Smooth muscle cell (in vitro differentiated cells): Measurements from ENCODE around the gene SLX9. TPM values are rescaled to one million over a fixed set of nuclear protein-coding genes. Genes with fewer than 3 reads are reported as not detected.
A peak's percentile ranks its signal among the peaks of the same experiment; 100 is the strongest.

Source experiments
- DNase-seq: peaks from one replicate; lab custom pipeline; 2025; ENCODE audit not compliant: unreplicated experiment; lab: John Stamatoyannopoulos, UW
- H2AFZ ChIP-seq: fragments of 200-600 bp; sonication (generic); 2 replicates; pipeline ENCODE4 v1.6.0; 2016; ENCODE audit warnings: antibody characterized with exemption, low read depth, mild to moderate bottlenecking
- H3F3A ChIP-seq: fragments of 200-600 bp; sonication (generic); 2 replicates; pipeline ENCODE4 v1.6.0; 2017; ENCODE audit warnings: antibody characterized with exemption, low read depth
- H3K27ac ChIP-seq: fragments of 200-600 bp; sonication (generic); 2 replicates; pipeline ENCODE4 v1.5.1; 2016; ENCODE audit warnings: low read depth, mild to moderate bottlenecking
- H3K27me3 ChIP-seq: fragments of 200-600 bp; sonication (generic); 2 replicates; pipeline ENCODE4 v1.6.1; 2016; ENCODE audit warnings: low read depth, mild to moderate bottlenecking
- H3K36me3 ChIP-seq: fragments of 200-600 bp; sonication (generic); 2 replicates; pipeline ENCODE4 v1.5.1; 2016; ENCODE audit warnings: low read depth
- H3K4me1 ChIP-seq: fragments of 200-600 bp; sonication (generic); 2 replicates; pipeline ENCODE4 v1.5.1; 2016; ENCODE audit warnings: low read depth
- H3K4me2 ChIP-seq: fragments of 200-600 bp; sonication (generic); 2 replicates; pipeline ENCODE4 v1.6.0; 2016; ENCODE audit warnings: mild to moderate bottlenecking
- H3K4me3 ChIP-seq: fragments of 200-600 bp; sonication (generic); 2 replicates; pipeline ENCODE4 v1.5.1; 2016; ENCODE audit warnings: mild to moderate bottlenecking
- H3K79me2 ChIP-seq: fragments of 200-600 bp; sonication (generic); 2 replicates; pipeline ENCODE4 v1.6.0; 2016; ENCODE audit warnings: low read depth, mild to moderate bottlenecking
- H3K9ac ChIP-seq: fragments of 200-600 bp; sonication (generic); 2 replicates; pipeline ENCODE4 v1.6.0; 2016; ENCODE audit warnings: low read depth
- H3K9me3 ChIP-seq: fragments of 200-600 bp; sonication (generic); replicated peaks from 2 replicates; pipeline ENCODE4 v1.5.1; 2016; ENCODE audit warnings: low read depth
- H4K20me1 ChIP-seq: fragments of 200-600 bp; sonication (generic); 2 replicates; pipeline ENCODE4 v1.6.0; 2016; ENCODE audit warnings: low read depth
- WGBS: methylation state at CpG from one replicate; pipeline ENCODE4 v1.1.7; 2016; ENCODE audit warnings: low lambda C conversion rate; 5-methylcytosine and 5-hydroxymethylcytosine counted together
- polyA plus RNA-seq: library from polyadenylated mRNA; unstranded; fragments of >200 nt; fragmentation: Nextera tagmentation; extraction: Ambion mirVana; gene quantifications from 2 replicates; pipeline ENCODE4 v1.2.1, GENCODE V29; 2016
- total RNA-seq: library from RNA; depleted of rRNA; stranded (reverse); fragments of >200 nt; gene quantifications from 2 replicates; pipeline ENCODE4 v1.2.3, GENCODE V29; 2014
- TF ChIP-seq, protein P1 (sequence below): fragments of 200-600 bp; sonication (generic); IDR thresholded peaks from 2 replicates; pipeline ENCODE4 v1.5.1; 2017; ENCODE audit warnings: borderline replicate concordance, mild to moderate bottlenecking, antibody characterized with exemption; ENCODE audit not compliant: insufficient read depth, poor library complexity, severe bottlenecking

The SLX9 gene
- total and polyA plus RNA-seq, 2 experiments from 2014 or later, result 13.9 to 26.6 TPM

GRCh38 chr21:44914176-44914874 lies 25.5 kb upstream of the SLX9 start:
- H3F3A ChIP-seq, result no peaks in the 10 kb centered on the region
- H3K4me1 ChIP-seq, result no peaks in the 10 kb centered on the region
- TF ChIP-seq, protein P1, sequence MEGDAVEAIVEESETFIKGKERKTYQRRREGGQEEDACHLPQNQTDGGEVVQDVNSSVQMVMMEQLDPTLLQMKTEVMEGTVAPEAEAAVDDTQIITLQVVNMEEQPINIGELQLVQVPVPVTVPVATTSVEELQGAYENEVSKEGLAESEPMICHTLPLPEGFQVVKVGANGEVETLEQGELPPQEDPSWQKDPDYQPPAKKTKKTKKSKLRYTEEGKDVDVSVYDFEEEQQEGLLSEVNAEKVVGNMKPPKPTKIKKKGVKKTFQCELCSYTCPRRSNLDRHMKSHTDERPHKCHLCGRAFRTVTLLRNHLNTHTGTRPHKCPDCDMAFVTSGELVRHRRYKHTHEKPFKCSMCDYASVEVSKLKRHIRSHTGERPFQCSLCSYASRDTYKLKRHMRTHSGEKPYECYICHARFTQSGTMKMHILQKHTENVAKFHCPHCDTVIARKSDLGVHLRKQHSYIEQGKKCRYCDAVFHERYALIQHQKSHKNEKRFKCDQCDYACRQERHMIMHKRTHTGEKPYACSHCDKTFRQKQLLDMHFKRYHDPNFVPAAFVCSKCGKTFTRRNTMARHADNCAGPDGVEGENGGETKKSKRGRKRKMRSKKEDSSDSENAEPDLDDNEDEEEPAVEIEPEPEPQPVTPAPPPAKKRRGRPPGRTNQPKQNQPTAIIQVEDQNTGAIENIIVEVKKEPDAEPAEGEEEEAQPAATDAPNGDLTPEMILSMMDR, result no peak
- H3K79me2 ChIP-seq, result no peaks in the 10 kb centered on the region
- no peak overlapping the region for H3K4me2 ChIP-seq
- H2AFZ ChIP-seq, result peak overlapping the region; percentile 33
- no peaks in the 10 kb centered on the region for H3K36me3 ChIP-seq
- H3K27me3 ChIP-seq, result peaks cover 3% of the 10 kb centered on the region
- no peak overlapping the region for H3K27ac ChIP-seq
- H3K9ac ChIP-seq, result no peak overlapping the region
- 94% methylated on average over 17 of the region's 18 CpGs for WGBS
- H3K9me3 ChIP-seq, result no peaks in the 10 kb centered on the region
- DNase-seq, result no peak
- no peaks in the 10 kb centered on the region for H4K20me1 ChIP-seq
- H3K4me3 ChIP-seq, result no peak overlapping the region

DNA sequence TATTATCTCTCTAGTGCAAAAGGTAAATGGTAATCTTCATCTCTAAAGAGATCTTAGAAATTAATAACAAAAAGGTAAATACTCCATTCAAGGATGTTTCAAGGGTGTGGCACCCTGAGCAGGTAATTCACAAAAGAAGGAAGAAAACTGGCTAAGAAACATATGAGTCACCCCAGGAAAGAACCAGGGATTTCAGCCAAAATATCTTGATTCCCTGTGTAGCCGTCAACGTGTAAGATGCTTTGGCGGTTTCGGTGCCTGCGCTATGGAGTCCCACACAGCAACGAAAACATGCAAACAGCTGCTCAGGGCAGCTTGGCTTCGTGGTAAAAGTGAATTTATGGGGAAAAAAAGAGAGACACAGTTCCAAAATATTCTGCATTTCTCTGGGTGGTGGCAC lies 22.9 kb upstream of the SLX9 start:
- Histone ChIP-seq H3K4me1 (no peaks in the 10 kb centered on the region), H3K4me3 (no peak overlapping the region), H3F3A (no peaks in the 10 kb centered on the region), H3K27ac (no peak overlapping the region), H3K27me3 (peaks cover 22% of the 10 kb centered on the region), H3K9me3 (no peaks in the 10 kb centered on the region), H2AFZ (no peak overlapping the region), H3K79me2 (no peaks in the 10 kb centered on the region), H3K9ac (no peak overlapping the region), H3K36me3 (no peaks in the 10 kb centered on the region), H4K20me1 (no peaks in the 10 kb centered on the region), H3K4me2 (no peak overlapping the region)
- TF ChIP-seq, protein P1, result no peak
- 85% methylated on average over 7 of the region's 7 CpGs for WGBS
- DNase-seq, result no peak

GRCh38 chr21:44917446-44918106 lies 22.3 kb upstream of the SLX9 start:
- no peaks in the 10 kb centered on the region for H3K79me2 ChIP-seq
- no peak for DNase-seq
- H4K20me1 ChIP-seq, result no peaks in the 10 kb centered on the region
- WGBS, result 89% methylated on average over 15 of the region's 15 CpGs
- no peaks in the 10 kb centered on the region for H3K9me3 ChIP-seq
- H3K36me3 ChIP-seq, result no peaks in the 10 kb centered on the region
- H3K4me3 ChIP-seq, result no peak overlapping the region
- TF ChIP-seq, protein P1, result no peak
- no peaks in the 10 kb centered on the region for H3K4me1 ChIP-seq
- H3K9ac ChIP-seq, result no peak overlapping the region
- H2AFZ ChIP-seq, result no peak overlapping the region
- no peak overlapping the region for H3K4me2 ChIP-seq
- peaks cover 26% of the 10 kb centered on the region for H3K27me3 ChIP-seq
- H3K27ac ChIP-seq, result no peak overlapping the region
- no peaks in the 10 kb centered on the region for H3F3A ChIP-seq

DNA sequence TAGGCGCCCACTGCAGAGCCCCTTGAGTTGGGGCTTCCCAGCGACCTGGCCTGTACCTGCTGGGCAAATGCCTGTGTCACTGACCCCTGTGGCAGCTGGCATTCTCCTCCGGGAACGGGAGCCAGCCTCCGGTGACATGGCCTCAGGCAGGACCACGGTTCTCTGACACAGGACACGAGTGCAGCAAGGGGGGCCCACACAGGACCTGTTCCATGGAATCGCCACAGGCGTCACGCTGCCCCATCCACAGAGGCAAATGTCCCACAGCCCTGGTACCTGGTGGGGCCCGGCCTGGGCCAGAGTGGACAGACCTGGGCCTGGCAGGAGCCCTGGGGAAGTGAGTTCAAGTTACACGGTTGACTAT lies 21.7 kb upstream of the SLX9 start:
- peaks cover 32% of the 10 kb centered on the region for H3K27me3 ChIP-seq
- H3K27ac ChIP-seq, result no peak overlapping the region
- WGBS, result 90% methylated on average over 12 of the region's 12 CpGs
- TF ChIP-seq, protein P1, result no peak
- H3F3A ChIP-seq, result no peaks in the 10 kb centered on the region
- no peaks in the 10 kb centered on the region for H3K9me3 ChIP-seq
- no peak for DNase-seq
- no peak overlapping the region for H2AFZ ChIP-seq
- no peak overlapping the region for H3K4me3 ChIP-seq
- no peaks in the 10 kb centered on the region for H3K36me3 ChIP-seq
- no peaks in the 10 kb centered on the region for H4K20me1 ChIP-seq
- no peak overlapping the region for H3K9ac ChIP-seq
- no peak overlapping the region for H3K4me2 ChIP-seq
- H3K4me1 ChIP-seq, result no peaks in the 10 kb centered on the region
- H3K79me2 ChIP-seq, result no peaks in the 10 kb centered on the region
